HL-60 (cell line): Measurements from ENCODE around the gene IL4R.

Experiments used
- CTCF ChIP-seq: IDR thresholded peaks from one replicate; pipeline ENCODE4 v1.5.1; 2011; ENCODE audit warnings: low read length, control low read depth, inconsistent platforms; ENCODE audit not compliant: insufficient read depth
- GABPA ChIP-seq: IDR thresholded peaks from 2 replicates; pipeline ENCODE4 v1.6.1; 2012; ENCODE audit warnings: low read depth
- POLR2AphosphoS5 ChIP-seq: IDR thresholded peaks from 2 replicates; pipeline ENCODE4 v1.6.1; 2012; ENCODE audit warnings: low read depth
- REST ChIP-seq: IDR thresholded peaks from 2 replicates; pipeline ENCODE4 v1.6.1; 2012; ENCODE audit warnings: low read depth; ENCODE audit not compliant: insufficient replicate concordance
- SPI1 ChIP-seq: IDR thresholded peaks from 2 replicates; pipeline ENCODE4 v1.6.1; 2012; ENCODE audit warnings: low read depth, mild to moderate bottlenecking, borderline replicate concordance

- TF ChIP-seq CTCF (no peak), POLR2AphosphoS5 (no peak), REST (no peak), GABPA (no peak), SPI1 (no peak)
Measured at GRCh38 chr16:27287051-27287811, 26.5 kb upstream of the IL4R start.
